ENCODE measurements around the gene ELL3.
"Not testable (repeated sequence)": the region's sequence is repeated elsewhere in the genome, so short reads cannot be mapped to it uniquely, and the experiment has no call there.

Gene ELL3

GRCh38 chr15:43776718-43777266 is at the start of gene ELL3:
Gene ELL3, minus strand, starts transcription at chr15:43776966. Its CDS starts 65 bp downstream, at chr15:43776901.
- peak; percentile 80 to 81 for DNase-seq

- no peak for DNase-seq
These were observed 49.3 kb upstream of the ELL3 start for GRCh38 chr15:43826029-43826507.

GRCh38 chr15:43825305-43825704 is 48.5 kb upstream of the ELL3 start:
- not testable (repeated sequence) for DNase-seq

GRCh38 chr15:43824302-43825246 is 47.8 kb upstream of the ELL3 start, which contains the start of gene MFAP1:
Gene MFAP1, minus strand, starts transcription at chr15:43824690. Its CDS starts 121 bp downstream, at chr15:43824569.
- DNase-seq = peak; percentile 97 to 99

GRCh38 chr15:43821505-43821904 is 44.7 kb upstream of the ELL3 start:
- no peak for DNase-seq

- not testable (repeated sequence) for DNase-seq
These were observed 38.3 kb upstream of the ELL3 start for GRCh38 chr15:43815064-43815463.

GRCh38 chr15:43808960-43809678 is 32.4 kb upstream of the ELL3 start:
- no peak for DNase-seq

GRCh38 chr15:43808435-43808950 is 31.7 kb upstream of the ELL3 start:
- DNase-seq = no peak

GRCh38 chr15:43802676-43803075 is 25.9 kb upstream of the ELL3 start:
- not testable (repeated sequence) for DNase-seq

GRCh38 chr15:43800286-43801141 is 23.7 kb upstream of the ELL3 start, which contains the start of gene HYPK:
Gene HYPK, plus strand, starts transcription at chr15:43800599. Its CDS starts 24 bp downstream, at chr15:43800623.
- DNase-seq = peak; percentile 72 to 87

GRCh38 chr15:43799945-43800285 is 23.1 kb upstream of the ELL3 start, which contains the start of gene SERINC4:
Gene SERINC4, minus strand, starts transcription at chr15:43800220. Its CDS starts 234 bp downstream, at chr15:43799986.
- peak; percentile 72 to 75 for DNase-seq

GRCh38 chr15:43799209-43799944 is 22.6 kb upstream of the ELL3 start:
- DNase-seq = peak; percentile 84 to 93

- DNase-seq = no peak
These were observed 19.8 kb upstream of the ELL3 start for GRCh38 chr15:43796566-43796965.

GRCh38 chr15:43795997-43796396 is 19.2 kb upstream of the ELL3 start:
- no peak for DNase-seq

GRCh38 chr15:43795197-43795596 is 18.4 kb upstream of the ELL3 start:
- no peak for DNase-seq

GRCh38 chr15:43794269-43795037 is 17.7 kb upstream of the ELL3 start:
- no peak for DNase-seq

- DNase-seq = no peak
These were observed 16.9 kb upstream of the ELL3 start for GRCh38 chr15:43793647-43794046.

- no peak for DNase-seq
These were observed 16.2 kb upstream of the ELL3 start for GRCh38 chr15:43792761-43793476.

- peak; percentile 99 to 100 for DNase-seq
These were observed 15.4 kb upstream of the ELL3 start, which contains the start of gene SERF2 for GRCh38 chr15:43791993-43792760. Gene SERF2, plus strand, starts transcription at chr15:43792320. Its CDS starts 57 bp downstream, at chr15:43792377.
